ENCODE measurements around the gene BMPER. TPM values are rescaled to one million over a fixed set of nuclear protein-coding genes. Genes with fewer than 3 reads are reported as not detected.

BMPER gene
- total RNA-seq, 1 donor from 2014 or later, result not detected

- intact Hi-C loops (cut with micrococcal nuclease), result no loop called here
These were observed 155.0 kb downstream of the BMPER start for GRCh38 chr7:34060196-34060947.

- intact Hi-C loops (cut with micrococcal nuclease), result no loop called here
These were observed 155.8 kb downstream of the BMPER start for GRCh38 chr7:34061149-34061548.

- intact Hi-C loops (cut with micrococcal nuclease), result no loop called here
These were observed 157.0 kb downstream of the BMPER start for GRCh38 chr7:34062341-34062740.

- intact Hi-C loops (cut with micrococcal nuclease), result no loop called here
These were observed 157.5 kb downstream of the BMPER start for GRCh38 chr7:34062826-34063225.

GRCh38 chr7:34064519-34065158 lies 159.3 kb downstream of the BMPER start:
- intact Hi-C loops (cut with micrococcal nuclease), result no loop called here

- intact Hi-C loops (cut with micrococcal nuclease), result no loop called here
These were observed 161.1 kb downstream of the BMPER start for GRCh38 chr7:34066411-34066810.

- intact Hi-C loops (cut with micrococcal nuclease), result no loop called here
These were observed 161.9 kb downstream of the BMPER start for GRCh38 chr7:34067005-34067778.

- intact Hi-C loops (cut with micrococcal nuclease), result no loop called here
These were observed 164.3 kb downstream of the BMPER start for GRCh38 chr7:34069676-34070075.

GRCh38 chr7:34070511-34071323 lies 165.4 kb downstream of the BMPER start:
- intact Hi-C loops (cut with micrococcal nuclease), result no loop called here

GRCh38 chr7:34073676-34074075 lies 168.3 kb downstream of the BMPER start:
- intact Hi-C loops (cut with micrococcal nuclease), result no loop called here

- intact Hi-C loops (cut with micrococcal nuclease), result no loop called here
These were observed 169.1 kb downstream of the BMPER start for GRCh38 chr7:34074421-34074820.

- intact Hi-C loops (cut with micrococcal nuclease), result no loop called here
These were observed 170.4 kb downstream of the BMPER start for GRCh38 chr7:34075523-34076370.

GRCh38 chr7:34077168-34077567 lies 171.8 kb downstream of the BMPER start:
- intact Hi-C loops (cut with micrococcal nuclease), result no loop called here

GRCh38 chr7:34078864-34079263 lies 173.5 kb downstream of the BMPER start:
- intact Hi-C loops (cut with micrococcal nuclease), result no loop called here

- intact Hi-C loops (cut with micrococcal nuclease), result no loop called here
These were observed 175.2 kb downstream of the BMPER start for GRCh38 chr7:34080513-34080912.

- intact Hi-C loops (cut with micrococcal nuclease), result no loop called here
These were observed 176.6 kb downstream of the BMPER start for GRCh38 chr7:34081935-34082334.

GRCh38 chr7:34083440-34083839 lies 178.1 kb downstream of the BMPER start:
- intact Hi-C loops (cut with micrococcal nuclease), result no loop called here

GRCh38 chr7:34084651-34085050 lies 179.3 kb downstream of the BMPER start:
- intact Hi-C loops (cut with micrococcal nuclease), result no loop called here

- intact Hi-C loops (cut with micrococcal nuclease), result no loop called here
These were observed 180.7 kb downstream of the BMPER start for GRCh38 chr7:34086064-34086463.

GRCh38 chr7:34086981-34087380 lies 181.6 kb downstream of the BMPER start:
- intact Hi-C loops (cut with micrococcal nuclease), result no loop called here

All from T-helper 1 cell treated with Interleukin-12 subunit alpha and Interleukin-12 subunit beta and Interleukin-4 antibody, amounts not matched to agents 30 ng/mL and 1 ng/mL, for 36 hours (primary cell).